Uterus (tissue), 4 donors: Measurements from ENCODE around the gene SLC4A1AP. TPM values are rescaled to one million over a fixed set of nuclear protein-coding genes. Genes with fewer than 3 reads are reported as not detected.
A peak's percentile ranks its signal among the peaks of the same experiment; 100 is the strongest.

Experiments used
- DNase-seq, 2 donors: peaks; one replicate each; pipeline ENCODE4 v3.0.0-alpha.2; 2019 to 2020
- H3K27ac ChIP-seq, 2 donors: fragments of 200-600 bp; sonication (generic); 1 replicate in 1 of 2; 2 replicates in 1 of 2; pipeline ENCODE4 v1.5.1; 2016 to 2018
- H3K27me3 ChIP-seq, 2 donors: fragments of 200-600 bp; sonication (generic); one replicate each; pipeline ENCODE4 v1.5.1; 2018 to 2019; ENCODE audit warnings: control low read depth in 1 of 2
- H3K36me3 ChIP-seq, 2 donors: fragments of 200-600 bp; sonication (generic); one replicate each; pipeline ENCODE4 v1.5.1; 2019; ENCODE audit warnings: control low read depth in 1 of 2
- H3K4me1 ChIP-seq, 2 donors: fragments of 200-600 bp; sonication (generic); one replicate each; pipeline ENCODE4 v1.5.1; 2018 to 2019; ENCODE audit warnings: control low read depth in 1 of 2
- H3K4me3 ChIP-seq, 2 donors: fragments of 200-600 bp; sonication (generic); 1 replicate in 1 of 2; 2 replicates in 1 of 2; pipeline ENCODE4 v1.5.1; 2018 to 2019; ENCODE audit warnings: mild to moderate bottlenecking in 1 of 2
- H3K9me3 ChIP-seq, 2 donors: fragments of 200-600 bp; sonication (generic); one replicate each; pipeline ENCODE4 v1.5.1; 2019; ENCODE audit warnings: control low read depth in 1 of 2
- CTCF ChIP-seq, 4 experiments: fragments of 200-600 bp in 2 of 4; fragments of 450-650 bp in 2 of 4; sonication (generic) in 2 of 4; IDR thresholded peaks; one replicate each; pipeline ENCODE4 v1.5.1; 2016 to 2019; ENCODE audit warnings: antibody characterized with exemption in 4 of 4, mild to moderate bottlenecking in 2 of 4, moderate library complexity in 1 of 4
- POLR2A ChIP-seq, 2 donors: fragments of 450-650 bp; IDR thresholded peaks; one replicate each; pipeline ENCODE4 v1.6.1; 2016; ENCODE audit warnings: antibody characterized with exemption in 2 of 2, mild to moderate bottlenecking in 1 of 2, moderate library complexity in 1 of 2
- intact Hi-C: fragments of 100-400 bp; cut with DNase I; formaldehyde crosslinking; loops from one replicate; pipeline ENCODE4 v1.15.1; 2023; ENCODE audit warnings: low total_unique reads
- total RNA-seq, 4 donors: library from RNA; depleted of rRNA in 3 of 4; stranded (reverse); fragments of >200 nt in 3 of 4; gene quantifications; one replicate each; pipeline versions ENCODE4 v1.1.0 to v1.2.4, GENCODE V29; 2014 to 2023
- donor health status: DM: yes; HTN: yes; CAD: no.

The SLC4A1AP gene
- total RNA-seq, 4 donors from 2014 or later = 15.0 to 23.8 (median 23.1) TPM

GRCh38 chr2:27652790-27653189, 10.9 kb upstream of the SLC4A1AP start:
- Histone ChIP-seq H3K27ac (no peak overlapping the region), H3K36me3 (no peaks in the 10 kb centered on the region), H3K27me3 (no peaks in the 10 kb centered on the region), H3K9me3 (no peaks in the 10 kb centered on the region), H3K4me1 (no peaks in the 10 kb centered on the region), H3K4me3 (no peak overlapping the region)
- intact Hi-C loops = no loop called here
- no peak for DNase-seq
- TF ChIP-seq CTCF (IDR thresholded peaks at IDR 0.05) = no peak

GRCh38 chr2:27653397-27653796, 10.3 kb upstream of the SLC4A1AP start:
- Histone ChIP-seq H3K36me3 (no peaks in the 10 kb centered on the region), H3K4me3 (no peak overlapping the region), H3K9me3 (no peaks in the 10 kb centered on the region), H3K27me3 (no peaks in the 10 kb centered on the region), H3K4me1 (no peaks in the 10 kb centered on the region), H3K27ac (no peak overlapping the region)
- no peak for TF ChIP-seq CTCF (IDR thresholded peaks at IDR 0.05)
- DNase-seq = no peak
- intact Hi-C loops = no loop called here

GRCh38 chr2:27655155-27655951, 8.3 kb upstream of the SLC4A1AP start:
- TF ChIP-seq CTCF (IDR thresholded peaks at IDR 0.05) (no peak), POLR2A (IDR thresholded peaks at IDR 0.05) (no peak)
- no peak overlapping the region for H3K27ac ChIP-seq
- H3K4me3 ChIP-seq = no peak overlapping the region
- no peak for DNase-seq
- no peaks in the 10 kb centered on the region for H3K27me3 ChIP-seq
- no peaks in the 10 kb centered on the region for H3K9me3 ChIP-seq
- no peaks in the 10 kb centered on the region for H3K4me1 ChIP-seq
- intact Hi-C loops = no loop called here
- no peaks in the 10 kb centered on the region for H3K36me3 ChIP-seq

GRCh38 chr2:27661371-27661770, 2.3 kb upstream of the SLC4A1AP start:
- H3K4me1 ChIP-seq = peaks cover 0 to 7% of the 10 kb centered on the region in 2 donors
- intact Hi-C loops = no loop called here
- H3K27me3 ChIP-seq = no peaks in the 10 kb centered on the region
- H3K36me3 ChIP-seq = no peaks in the 10 kb centered on the region
- no peak for DNase-seq
- no peak overlapping the region for H3K4me3 ChIP-seq
- no peak overlapping the region for H3K27ac ChIP-seq
- no peak for TF ChIP-seq CTCF (IDR thresholded peaks at IDR 0.05)
- no peak for TF ChIP-seq POLR2A (IDR thresholded peaks at IDR 0.05)
- H3K9me3 ChIP-seq = no peaks in the 10 kb centered on the region

GRCh38 chr2:27664154-27664574, 475 bp downstream of the SLC4A1AP start:
- no peak for DNase-seq
- intact Hi-C loops = no loop called here

More at GRCh38 chr2:27664154-27664574, 475 bp downstream of the SLC4A1AP start:
- H3K27me3 ChIP-seq = no peaks in the 10 kb centered on the region
- no peaks in the 10 kb centered on the region for H3K9me3 ChIP-seq
- no peaks in the 10 kb centered on the region for H3K36me3 ChIP-seq
- peaks cover 0 to 7% of the 10 kb centered on the region in 2 donors for H3K4me1 ChIP-seq
- TF ChIP-seq POLR2A (IDR thresholded peaks at IDR 0.05) (no peak), CTCF (IDR thresholded peaks at IDR 0.05) (no peak)
- H3K4me3 ChIP-seq = peak overlapping the region; percentile 73 to 90
- peak overlapping the region; percentile 88 to 93 for H3K27ac ChIP-seq
